Stimulated activated CD8-positive, alpha-beta memory T cell treated with anti-CD3 and anti-CD28 coated beads, Interleukin-12 subunit alpha, Interleukin-12 subunit beta, amount 100 ng/mL, for 4 hours (primary cell): ENCODE measurements around the gene SWI5.
"Not testable (repeated sequence)": the region's sequence is repeated elsewhere in the genome, so short reads cannot be mapped to it uniquely, and the experiment has no call there.

Experiments
- DNase-seq: peaks from one replicate; pipeline ENCODE4 v3.0.0-alpha.2; 2020; ENCODE audit warnings: low read depth

Gene SWI5

DNA sequence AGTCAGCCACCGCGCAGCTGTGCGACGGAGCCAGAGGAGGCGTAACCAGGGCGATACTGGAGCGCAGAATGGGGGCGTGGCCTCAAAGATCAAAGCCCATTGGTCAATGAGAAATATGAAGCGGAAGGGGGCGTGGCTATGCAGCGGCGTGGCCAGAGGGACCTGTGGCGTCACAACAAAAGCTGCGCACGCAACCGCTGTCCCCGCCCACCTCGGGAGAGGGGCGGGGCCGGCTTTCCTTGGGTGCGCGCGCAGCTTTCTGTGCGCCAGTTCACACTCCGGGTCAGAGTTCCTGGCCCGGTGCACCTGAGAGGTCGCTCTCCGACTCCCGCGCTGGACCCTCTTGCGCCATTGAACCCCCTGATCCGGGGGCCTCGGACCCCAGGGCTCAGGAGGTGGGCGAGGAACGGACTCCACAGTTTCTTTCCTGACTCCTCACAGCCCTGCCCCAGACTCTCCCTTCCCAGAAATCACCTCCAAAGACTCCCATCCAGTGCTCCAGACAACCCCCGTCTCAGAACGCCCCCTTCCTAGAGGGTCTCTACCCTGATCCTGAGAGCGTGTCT, at the start of gene SWI5:
Gene SWI5, plus strand, starts transcription at position 269 of the 566 bp plus-strand sequence.
- DNase-seq: peak; percentile 99

DNA sequence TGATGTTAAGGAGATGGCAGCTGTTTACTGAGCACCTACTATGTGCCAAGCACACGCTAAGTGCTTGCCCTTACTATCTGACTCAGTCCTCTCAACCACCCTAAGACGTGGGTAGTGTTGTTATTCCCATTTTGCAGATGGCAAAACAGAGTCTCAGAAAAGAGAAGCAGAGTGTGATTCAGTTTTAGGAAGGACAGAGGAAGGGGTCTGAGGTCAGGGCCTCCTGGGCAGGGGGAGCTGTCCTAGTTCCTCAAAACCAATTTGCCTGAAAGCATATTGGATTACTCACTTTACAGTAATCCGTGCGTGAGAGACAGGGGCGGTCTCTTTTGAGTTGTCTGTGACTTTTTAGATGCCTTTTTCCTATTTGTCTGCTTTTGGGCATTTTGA, 49.7 kb upstream of the SWI5 start:
- no peak for DNase-seq

GRCh38 chr9:128230897-128231296, 45.2 kb upstream of the SWI5 start:
- not testable (repeated sequence) for DNase-seq

DNA sequence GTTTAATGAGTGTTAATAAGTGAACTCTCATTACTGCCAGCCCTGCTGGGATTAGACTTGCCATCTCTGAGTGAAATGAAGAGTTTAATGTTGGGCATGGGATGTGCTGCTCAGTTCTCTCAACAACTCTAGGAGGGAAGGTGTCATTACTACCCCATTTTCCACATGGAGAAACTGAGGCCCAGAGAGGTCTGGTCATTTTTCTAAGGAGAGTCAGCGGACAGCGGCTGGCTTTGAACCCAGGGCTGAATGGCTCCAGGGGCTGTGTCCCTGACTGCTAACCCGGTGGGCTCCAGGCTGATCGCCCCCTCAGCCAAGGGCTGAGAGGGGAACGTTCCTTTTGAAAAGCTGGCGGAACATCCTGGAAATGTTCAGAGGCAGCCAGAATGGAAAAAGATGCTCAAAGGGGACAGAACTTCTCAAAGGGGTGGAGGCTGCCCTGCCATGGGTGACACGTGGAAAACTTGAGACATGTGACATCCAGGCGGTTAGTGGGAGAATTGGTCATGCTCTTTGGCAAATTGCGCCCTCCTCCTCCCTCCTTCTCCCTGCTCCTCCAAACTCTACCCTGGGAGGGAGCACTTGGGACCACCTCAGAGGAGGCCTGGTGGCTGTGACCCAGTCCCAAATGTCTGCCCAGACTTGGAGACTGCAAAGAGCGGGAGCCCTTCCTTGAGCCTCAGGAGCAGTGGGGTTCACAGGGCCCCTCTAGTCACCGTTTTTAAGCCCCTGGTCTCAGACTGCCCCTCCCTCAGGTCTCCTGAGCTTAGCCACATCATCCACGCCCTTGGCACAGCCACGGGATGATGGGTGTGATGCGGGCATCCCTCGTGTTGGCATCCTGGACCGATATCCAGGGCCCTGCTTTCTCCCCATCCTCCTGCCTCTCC, 44.2 kb upstream of the SWI5 start:
- DNase-seq: no peak

- DNase-seq: no peak
Observed at GRCh38 chr9:128232528-128233428, 43.3 kb upstream of the SWI5 start.

DNA sequence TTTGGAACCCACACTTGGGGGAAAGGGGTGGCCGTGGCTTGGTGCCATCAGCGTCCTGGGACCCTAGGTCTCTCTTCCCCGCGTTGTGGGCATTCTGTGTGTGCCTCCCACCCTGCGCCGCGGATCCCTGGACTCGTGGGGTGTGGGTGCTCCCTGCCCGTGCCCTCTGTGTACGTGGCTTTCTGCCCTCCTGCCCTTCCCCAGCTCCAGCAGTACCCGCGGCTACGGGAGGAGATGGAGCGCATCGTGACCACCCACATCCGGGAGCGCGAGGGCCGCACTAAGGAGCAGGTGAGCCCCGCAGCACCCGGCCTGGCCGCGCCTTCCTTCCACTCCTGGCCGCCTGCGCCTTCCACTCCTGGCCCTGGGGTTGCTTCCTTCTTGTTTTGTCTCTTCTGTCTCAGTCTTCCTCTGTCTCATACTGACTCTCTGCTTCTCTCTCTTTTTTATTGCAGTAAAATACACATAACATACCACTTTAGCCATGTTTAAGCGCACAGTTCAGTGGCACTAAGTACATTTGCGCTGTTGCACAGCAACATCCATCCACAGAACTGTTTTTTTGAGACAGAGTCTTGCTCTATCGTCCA, 42.2 kb upstream of the SWI5 start:
- no peak for DNase-seq

DNA sequence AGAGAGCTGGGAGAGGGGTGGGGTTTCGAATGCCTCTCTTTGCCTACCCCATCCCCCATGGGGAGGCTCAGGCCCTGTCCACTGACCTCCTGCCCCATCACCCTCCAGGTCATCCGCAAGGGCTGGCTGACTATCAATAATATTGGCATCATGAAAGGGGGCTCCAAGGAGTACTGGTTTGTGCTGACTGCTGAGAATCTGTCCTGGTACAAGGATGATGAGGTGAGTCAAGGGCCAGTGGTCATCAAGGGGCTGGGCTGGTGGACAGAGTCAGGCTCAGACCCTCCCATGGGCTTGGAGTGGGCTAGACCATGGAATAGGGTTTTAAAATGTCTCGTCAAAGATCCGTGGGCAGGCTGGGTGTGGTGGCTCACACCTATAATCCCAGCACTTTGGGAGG, 34.0 kb upstream of the SWI5 start:
- DNase-seq: no peak

DNA sequence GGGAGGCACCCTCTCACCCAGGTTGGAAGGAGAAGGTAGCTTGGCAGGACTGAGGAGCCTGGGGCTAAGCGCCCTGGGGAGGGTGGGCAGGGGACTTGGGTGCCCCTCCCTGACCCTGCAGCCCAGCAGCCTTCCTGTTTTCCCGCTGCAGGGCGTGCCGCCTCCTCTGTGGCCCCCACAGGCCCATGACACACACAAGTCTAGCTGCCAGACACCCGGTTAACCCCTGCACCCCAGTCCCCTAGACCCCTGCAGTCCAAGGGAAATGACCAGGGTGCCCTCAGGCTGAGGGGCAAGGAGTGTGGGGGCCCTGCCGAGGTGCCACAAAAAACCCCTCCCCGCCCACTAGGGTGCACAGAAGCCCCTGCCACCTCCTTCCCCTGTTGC, 33.3 kb upstream of the SWI5 start:
- DNase-seq: no peak

DNA sequence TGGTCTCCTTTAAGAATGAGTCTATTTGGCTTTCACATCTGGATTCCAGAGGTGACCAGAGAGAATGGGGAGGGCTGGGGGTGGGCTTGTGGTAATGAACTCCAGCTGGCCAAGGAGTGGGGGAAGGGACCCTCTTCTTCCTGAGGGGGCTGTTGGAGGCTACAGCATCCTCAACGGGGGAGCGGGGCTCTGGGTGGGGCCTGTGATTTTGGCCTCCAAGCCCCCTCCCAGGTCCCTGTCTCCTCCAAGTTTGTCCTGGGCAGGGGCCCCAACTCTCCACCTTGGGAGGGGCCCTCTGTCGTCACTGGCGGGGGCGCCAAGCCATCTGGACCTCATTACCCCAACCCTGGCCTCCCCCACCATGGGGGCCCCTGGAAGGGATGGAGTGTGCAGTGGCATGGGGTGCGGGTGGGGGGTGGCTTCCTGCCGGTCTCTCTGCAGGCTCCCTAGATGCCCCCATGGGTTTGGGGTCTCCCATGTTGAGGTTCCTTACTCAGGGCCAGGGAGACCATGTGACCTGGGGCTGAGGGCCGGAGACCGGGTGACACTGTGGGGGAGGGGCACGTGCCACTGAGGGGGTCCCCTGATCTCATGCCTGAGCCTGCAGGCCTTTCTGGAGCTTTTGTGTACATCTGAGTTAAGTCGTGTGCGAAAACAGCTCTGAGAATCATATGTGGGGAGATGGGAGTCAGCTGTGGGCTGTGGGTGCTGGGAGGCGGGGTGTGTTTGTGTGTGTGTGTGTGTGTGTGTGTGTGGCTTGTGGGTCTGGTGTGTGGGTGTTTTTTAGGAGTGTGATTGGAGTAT, 32.7 kb upstream of the SWI5 start:
- DNase-seq: no peak

GRCh38 chr9:128244091-128244836, 31.8 kb upstream of the SWI5 start:
- DNase-seq: no peak

DNA sequence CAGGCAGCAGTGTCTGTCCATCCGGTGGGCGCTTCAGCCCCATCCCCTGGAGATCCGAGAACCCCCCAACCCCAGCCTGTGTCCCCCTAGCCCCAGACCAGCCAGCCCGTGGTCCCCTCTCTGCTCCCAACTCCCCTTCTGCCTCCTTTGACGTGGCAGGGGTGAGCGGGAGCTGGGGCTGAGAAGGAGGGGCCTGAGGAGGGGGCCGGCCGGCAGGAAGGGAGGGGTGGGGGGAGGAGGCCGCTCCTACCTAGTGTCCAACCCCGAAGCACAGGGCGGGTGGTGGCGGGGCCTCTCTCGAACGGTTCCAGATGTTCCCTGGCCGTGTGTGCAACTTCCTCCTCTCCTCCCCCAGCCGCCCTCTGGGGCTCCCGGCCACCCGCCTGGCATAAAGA, 31.2 kb upstream of the SWI5 start:
- DNase-seq: no peak

DNA sequence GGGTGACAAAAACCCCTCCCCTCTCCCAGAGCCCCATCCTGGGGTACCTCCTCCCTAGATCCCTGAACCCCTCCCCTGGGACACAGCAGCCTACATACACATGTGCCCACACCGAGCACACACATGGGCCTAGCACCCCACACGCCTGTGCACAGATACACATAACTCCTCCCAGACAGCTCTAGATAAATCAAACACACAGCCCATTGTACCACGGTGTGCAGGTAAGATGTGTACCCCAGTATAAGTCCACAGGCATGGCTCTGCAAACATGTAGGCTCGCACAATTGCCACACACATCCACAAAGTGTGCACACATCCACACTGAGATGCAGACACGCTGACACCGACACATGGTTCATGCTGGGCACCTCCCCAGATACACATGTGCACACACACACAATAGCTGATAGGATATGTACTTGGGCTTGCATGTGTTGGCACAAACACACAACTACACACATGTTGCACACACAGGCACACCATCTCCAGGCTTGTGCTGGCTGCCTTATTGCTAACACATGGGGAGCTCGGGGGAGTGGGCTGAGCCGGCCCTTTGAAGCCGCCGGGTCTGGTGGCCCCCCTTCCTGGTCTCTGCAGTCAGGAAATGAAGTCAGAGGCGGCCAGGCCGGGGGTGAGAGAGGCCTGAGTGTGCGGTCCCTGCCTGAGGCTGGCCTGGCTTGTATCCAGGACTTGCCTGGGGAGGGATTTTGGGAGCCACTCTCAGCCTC, 30.5 kb upstream of the SWI5 start:
- no peak for DNase-seq

GRCh38 chr9:128246471-128246870, 29.6 kb upstream of the SWI5 start:
- DNase-seq: no peak

DNA sequence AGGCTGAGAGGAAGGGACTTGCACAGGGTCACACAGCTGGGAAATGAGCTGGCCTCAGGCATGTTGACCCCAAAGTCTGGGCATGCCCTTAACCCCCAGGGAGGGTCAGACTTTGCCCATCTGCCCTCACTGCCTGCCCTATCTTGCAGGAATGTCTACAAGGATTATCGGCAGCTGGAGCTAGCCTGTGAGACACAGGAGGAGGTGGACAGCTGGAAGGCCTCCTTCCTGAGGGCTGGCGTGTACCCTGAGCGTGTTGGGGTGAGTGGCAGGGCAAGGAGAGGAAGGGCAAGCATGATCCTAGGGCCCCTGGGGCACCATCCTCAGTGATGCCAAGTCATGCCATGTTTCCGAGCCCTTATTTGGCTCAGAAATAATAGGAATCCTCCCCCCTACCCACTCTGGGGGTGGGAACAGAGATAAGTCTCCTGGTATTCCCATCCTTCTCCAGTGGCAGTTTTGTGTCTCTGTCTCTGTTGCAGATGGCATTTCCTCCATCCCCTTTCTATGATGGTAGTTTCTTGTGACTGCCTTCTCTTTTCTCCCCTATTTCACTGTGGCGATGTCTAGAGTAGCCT, 28.8 kb upstream of the SWI5 start:
- DNase-seq: no peak

- no peak for DNase-seq
Observed at GRCh38 chr9:128249558-128249907, 26.5 kb upstream of the SWI5 start.

DNA sequence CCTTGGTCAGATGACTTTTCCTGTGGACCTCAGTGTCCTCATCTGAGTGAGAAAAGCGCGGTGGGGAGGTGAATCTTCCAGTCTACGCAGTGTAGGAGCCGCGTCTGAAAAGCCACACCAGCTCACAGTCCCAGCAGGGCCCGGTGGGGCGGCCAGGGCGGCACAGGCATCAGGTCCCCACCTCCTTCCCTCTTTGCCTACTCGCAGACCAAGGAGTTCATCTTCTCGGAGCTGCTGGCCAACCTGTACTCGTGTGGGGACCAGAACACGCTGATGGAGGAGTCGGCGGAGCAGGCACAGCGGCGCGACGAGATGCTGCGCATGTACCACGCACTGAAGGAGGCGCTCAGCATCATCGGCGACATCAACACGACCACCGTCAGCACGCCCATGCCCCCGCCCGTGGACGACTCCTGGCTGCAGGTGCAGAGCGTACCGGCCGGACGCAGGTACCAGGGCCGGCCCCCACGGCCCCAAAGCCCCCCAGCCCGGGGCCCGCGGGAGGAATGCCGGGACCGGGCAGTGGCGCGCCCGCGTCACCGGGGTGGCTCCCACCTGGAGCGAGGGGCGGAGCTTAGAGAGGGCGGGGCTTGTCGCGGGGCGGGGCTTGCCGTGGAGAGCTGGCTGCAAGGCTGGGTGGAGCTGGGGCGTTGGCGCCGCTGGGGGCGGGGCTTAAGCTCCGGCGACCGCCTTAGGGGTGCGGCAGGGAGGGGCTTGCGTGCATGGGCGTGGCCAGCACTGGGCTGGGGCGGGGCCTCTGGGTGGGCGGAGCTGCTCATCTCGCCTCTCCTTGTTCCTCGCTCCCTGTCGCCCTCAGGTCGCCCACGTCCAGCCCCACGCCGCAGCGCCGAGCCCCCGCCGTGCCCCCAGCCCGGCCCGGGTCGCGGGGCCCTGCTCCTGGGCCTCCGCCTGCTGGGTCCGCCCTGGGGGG, 25.9 kb upstream of the SWI5 start:
- DNase-seq: peak; percentile 97

GRCh38 chr9:128250839-128251731, 25.0 kb upstream of the SWI5 start:
- DNase-seq: no peak

DNA sequence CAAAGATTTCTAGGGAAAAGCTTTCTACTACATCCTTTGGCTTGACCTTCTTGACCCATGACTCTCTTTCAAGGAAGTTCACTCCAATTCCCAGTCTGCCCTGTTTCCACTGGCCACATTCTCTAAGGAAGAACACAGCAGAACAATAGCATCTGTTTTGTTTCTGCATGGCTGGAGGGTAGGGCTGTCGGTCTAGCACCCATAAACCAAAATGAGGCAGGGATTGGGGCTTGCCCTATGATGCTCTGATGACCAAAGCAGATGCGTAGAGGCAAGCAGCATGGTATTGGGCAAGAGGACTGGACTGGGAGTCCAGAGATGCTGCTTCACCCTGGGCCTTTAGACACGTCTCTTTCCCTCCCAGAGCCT, 24.4 kb upstream of the SWI5 start:
- DNase-seq: no peak
